ENCODE measurements around the gene NOTCH2.
A peak's percentile ranks its signal among the peaks of the same experiment; 100 is the strongest.
"Not testable (repeated sequence)": the region's sequence is repeated elsewhere in the genome, so short reads cannot be mapped to it uniquely, and the experiment has no call there.

Gene NOTCH2

GRCh38 chr1:120069067-120069919, at the start of gene NOTCH2:
Gene NOTCH2 (minus strand): TSS chr1:120069662. CDS start chr1:120069406, 256 bp downstream.
- peak; percentile 59 to 64 for DNase-seq

- not testable (repeated sequence) for DNase-seq
Measured at GRCh38 chr1:120117371-120118177, 48.1 kb upstream of the NOTCH2 start.

- not testable (repeated sequence) for DNase-seq
Measured at GRCh38 chr1:120116094-120116493, 46.6 kb upstream of the NOTCH2 start.

- DNase-seq = not testable (repeated sequence)
Measured at GRCh38 chr1:120113134-120113533, 43.7 kb upstream of the NOTCH2 start.

- not testable (repeated sequence) for DNase-seq
Measured at GRCh38 chr1:120112212-120112611, 42.8 kb upstream of the NOTCH2 start.

GRCh38 chr1:120111771-120112170, 42.3 kb upstream of the NOTCH2 start:
- DNase-seq = not testable (repeated sequence)

- DNase-seq = not testable (repeated sequence)
Measured at GRCh38 chr1:120111008-120111407, 41.5 kb upstream of the NOTCH2 start.

GRCh38 chr1:120109656-120110055, 40.2 kb upstream of the NOTCH2 start:
- DNase-seq = not testable (repeated sequence)

GRCh38 chr1:120109180-120109579, 39.7 kb upstream of the NOTCH2 start:
- not testable (repeated sequence) for DNase-seq

- DNase-seq = not testable (repeated sequence)
Measured at GRCh38 chr1:120105288-120105687, 35.8 kb upstream of the NOTCH2 start.

- not testable (repeated sequence) for DNase-seq
Measured at GRCh38 chr1:120103768-120104167, 34.3 kb upstream of the NOTCH2 start.

- DNase-seq = not testable (repeated sequence)
Measured at GRCh38 chr1:120101593-120101992, 32.1 kb upstream of the NOTCH2 start.

- not testable (repeated sequence) for DNase-seq
Measured at GRCh38 chr1:120100590-120100989, 31.1 kb upstream of the NOTCH2 start.

- not testable (repeated sequence) for DNase-seq
Measured at GRCh38 chr1:120098986-120099759, 29.7 kb upstream of the NOTCH2 start.

GRCh38 chr1:120096981-120097545, 27.6 kb upstream of the NOTCH2 start:
- DNase-seq = not testable (repeated sequence)

- DNase-seq = not testable (repeated sequence)
Measured at GRCh38 chr1:120093548-120094181, 24.2 kb upstream of the NOTCH2 start.

- DNase-seq = not testable (repeated sequence)
Measured at GRCh38 chr1:120092232-120093218, 23.1 kb upstream of the NOTCH2 start.

- DNase-seq = not testable (repeated sequence)
Measured at GRCh38 chr1:120090830-120091229, 21.4 kb upstream of the NOTCH2 start.

GRCh38 chr1:120087959-120088358, 18.5 kb upstream of the NOTCH2 start:
- peak; percentile 25 to 60 for DNase-seq

GRCh38 chr1:120069920-120070214, 405 bp upstream of the NOTCH2 start:
- DNase-seq = not testable (repeated sequence)

GRCh38 chr1:120068683-120069066, 787 bp downstream of the NOTCH2 start:
- peak; percentile 24 to 40 for DNase-seq

Data from stimulated activated CD4-positive, alpha-beta T cell treated with anti-CD3 and anti-CD28 coated beads, Interleukin-2, amount 100 ng/mL, for 24 hours (primary cell).